ENCODE measurements around the gene ARHGAP45. TPM values are rescaled to one million over a fixed set of nuclear protein-coding genes. Genes with fewer than 3 reads are reported as not detected.

ARHGAP45 gene
- polyA plus RNA-seq, 2 of the 4 experiments (the other 2 are of a cell fraction), result 1.2 to 1.9 TPM

DNA sequence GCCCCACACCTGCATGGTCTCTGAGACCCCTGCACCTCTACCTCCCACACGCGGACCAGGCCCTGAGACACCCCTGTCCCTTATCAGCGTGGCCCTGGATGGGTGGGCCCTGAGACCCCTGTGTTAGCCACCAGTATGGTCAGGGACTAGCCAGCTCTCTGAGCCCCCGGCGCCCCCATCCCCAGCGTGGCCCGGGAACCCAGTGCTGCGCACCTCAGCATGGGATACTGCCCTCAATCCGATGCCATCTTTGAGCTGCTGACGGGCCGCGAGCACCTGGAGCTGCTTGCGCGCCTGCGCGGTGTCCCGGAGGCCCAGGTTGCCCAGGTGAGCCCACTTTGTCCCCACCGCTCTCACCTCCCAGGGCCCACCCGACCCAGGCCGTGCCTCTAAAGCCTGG, 5.0 kb upstream of the ARHGAP45 start:
- H3K4me1 ChIP-seq, result peaks cover 25% of the 10 kb centered on the region
- WGBS (ENCODE audit: missing lambda C conversion rate), result 98% methylated on average over 11 of the region's 20 CpGs
- FAIRE-seq (no peak), DNase-seq (ENCODE audit: low read depth in 1 of 2, low spot score in 1 of 2) (no peak), ATAC-seq (no peak)
- no peak overlapping the region for H3K27ac ChIP-seq
- no peak overlapping the region for H3K4me3 ChIP-seq
- ChIA-PET CTCF (no interaction called here), POLR2A (no interaction called here)
- no peak overlapping the region for H3K4me2 ChIP-seq
- no peaks in the 10 kb centered on the region for H3K9me3 ChIP-seq
- TF ChIP-seq BHLHE40 (IDR thresholded peaks at IDR 0.05; ENCODE audit: low read depth, low read length) (no peak), TFCP2L1 (CRISPR knock-in tag; IDR thresholded peaks at IDR 0.05) (no peak), ZFP36 (IDR thresholded peaks at IDR 0.05; ENCODE audit: borderline replicate concordance, partially characterized antibody) (no peak), NPAS2 (CRISPR knock-in tag; IDR thresholded peaks at IDR 0.05; ENCODE audit: borderline replicate concordance) (no peak), CHD2 (IDR thresholded peaks at IDR 0.05; ENCODE audit: low read length, partially characterized antibody) (no peak), HOXB5 (CRISPR knock-in tag; IDR thresholded peaks at IDR 0.05) (no peak), RARB (CRISPR knock-in tag; IDR thresholded peaks at IDR 0.05) (no peak), NR3C1 (IDR thresholded peaks at IDR 0.05) (no peak), SMC3 (IDR thresholded peaks at IDR 0.05) (no peak), POLR2AphosphoS2 (conservative IDR thresholded peaks at IDR 0.05; ENCODE audit: low read length) (no peak), KDM1A (IDR thresholded peaks at IDR 0.05; ENCODE audit: low read depth) (no peak), RNF2 (IDR thresholded peaks at IDR 0.05; ENCODE audit: borderline replicate concordance, low read depth) (no peak), JUN (IDR thresholded peaks at IDR 0.05) (no peak), RFX5 (IDR thresholded peaks at IDR 0.05) (no peak)
- TF ChIP-seq, protein P1, sequence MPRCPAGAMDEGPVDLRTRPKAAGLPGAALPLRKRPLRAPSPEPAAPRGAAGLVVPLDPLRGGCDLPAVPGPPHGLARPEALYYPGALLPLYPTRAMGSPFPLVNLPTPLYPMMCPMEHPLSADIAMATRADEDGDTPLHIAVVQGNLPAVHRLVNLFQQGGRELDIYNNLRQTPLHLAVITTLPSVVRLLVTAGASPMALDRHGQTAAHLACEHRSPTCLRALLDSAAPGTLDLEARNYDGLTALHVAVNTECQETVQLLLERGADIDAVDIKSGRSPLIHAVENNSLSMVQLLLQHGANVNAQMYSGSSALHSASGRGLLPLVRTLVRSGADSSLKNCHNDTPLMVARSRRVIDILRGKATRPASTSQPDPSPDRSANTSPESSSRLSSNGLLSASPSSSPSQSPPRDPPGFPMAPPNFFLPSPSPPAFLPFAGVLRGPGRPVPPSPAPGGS (IDR thresholded peaks at IDR 0.05), result no peak
- TF ChIP-seq, protein P2, sequence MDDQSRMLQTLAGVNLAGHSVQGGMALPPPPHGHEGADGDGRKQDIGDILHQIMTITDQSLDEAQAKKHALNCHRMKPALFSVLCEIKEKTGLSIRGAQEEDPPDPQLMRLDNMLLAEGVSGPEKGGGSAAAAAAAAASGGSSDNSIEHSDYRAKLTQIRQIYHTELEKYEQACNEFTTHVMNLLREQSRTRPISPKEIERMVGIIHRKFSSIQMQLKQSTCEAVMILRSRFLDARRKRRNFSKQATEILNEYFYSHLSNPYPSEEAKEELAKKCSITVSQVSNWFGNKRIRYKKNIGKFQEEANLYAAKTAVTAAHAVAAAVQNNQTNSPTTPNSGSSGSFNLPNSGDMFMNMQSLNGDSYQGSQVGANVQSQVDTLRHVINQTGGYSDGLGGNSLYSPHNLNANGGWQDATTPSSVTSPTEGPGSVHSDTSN (IDR thresholded peaks at IDR 0.05), result no peak
- TF ChIP-seq, protein P3, sequence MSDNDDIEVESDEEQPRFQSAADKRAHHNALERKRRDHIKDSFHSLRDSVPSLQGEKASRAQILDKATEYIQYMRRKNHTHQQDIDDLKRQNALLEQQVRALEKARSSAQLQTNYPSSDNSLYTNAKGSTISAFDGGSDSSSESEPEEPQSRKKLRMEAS (IDR thresholded peaks at IDR 0.05), result no peak
- TF ChIP-seq, protein P4, sequence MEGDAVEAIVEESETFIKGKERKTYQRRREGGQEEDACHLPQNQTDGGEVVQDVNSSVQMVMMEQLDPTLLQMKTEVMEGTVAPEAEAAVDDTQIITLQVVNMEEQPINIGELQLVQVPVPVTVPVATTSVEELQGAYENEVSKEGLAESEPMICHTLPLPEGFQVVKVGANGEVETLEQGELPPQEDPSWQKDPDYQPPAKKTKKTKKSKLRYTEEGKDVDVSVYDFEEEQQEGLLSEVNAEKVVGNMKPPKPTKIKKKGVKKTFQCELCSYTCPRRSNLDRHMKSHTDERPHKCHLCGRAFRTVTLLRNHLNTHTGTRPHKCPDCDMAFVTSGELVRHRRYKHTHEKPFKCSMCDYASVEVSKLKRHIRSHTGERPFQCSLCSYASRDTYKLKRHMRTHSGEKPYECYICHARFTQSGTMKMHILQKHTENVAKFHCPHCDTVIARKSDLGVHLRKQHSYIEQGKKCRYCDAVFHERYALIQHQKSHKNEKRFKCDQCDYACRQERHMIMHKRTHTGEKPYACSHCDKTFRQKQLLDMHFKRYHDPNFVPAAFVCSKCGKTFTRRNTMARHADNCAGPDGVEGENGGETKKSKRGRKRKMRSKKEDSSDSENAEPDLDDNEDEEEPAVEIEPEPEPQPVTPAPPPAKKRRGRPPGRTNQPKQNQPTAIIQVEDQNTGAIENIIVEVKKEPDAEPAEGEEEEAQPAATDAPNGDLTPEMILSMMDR (IDR thresholded peaks at IDR 0.05), result no peak

DNA sequence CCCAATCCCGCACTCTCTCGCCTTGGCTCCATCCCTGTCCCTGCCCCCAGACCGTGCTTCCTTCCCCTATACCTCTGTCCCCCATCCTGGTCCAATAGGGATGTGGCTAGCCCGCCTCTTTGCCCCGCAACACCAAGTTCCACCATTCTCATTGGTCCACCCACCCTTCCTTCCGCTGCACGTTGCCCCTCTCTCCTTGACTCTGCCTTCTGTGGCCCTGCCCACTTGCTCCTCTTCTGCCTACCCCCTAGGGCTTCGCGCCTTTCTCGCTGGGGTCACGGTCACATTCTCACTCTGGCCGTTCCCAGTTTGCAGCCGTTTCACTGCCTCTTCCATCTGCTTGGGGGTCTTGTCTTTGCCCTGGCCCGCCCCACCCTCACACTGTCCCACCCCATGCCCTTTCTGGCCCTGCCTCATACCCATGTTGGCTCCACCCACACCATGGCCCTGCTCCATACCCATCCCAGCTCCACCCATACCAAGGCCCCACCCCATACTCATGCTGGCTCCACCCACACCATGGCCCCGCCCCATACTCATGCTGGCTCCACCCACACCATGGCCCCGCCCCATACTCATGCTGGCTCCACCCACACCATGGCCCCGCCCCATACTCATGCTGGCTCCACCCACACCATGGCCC, 4.5 kb upstream of the ARHGAP45 start:
- ChIA-PET POLR2A (no interaction called here), CTCF (no interaction called here)
- ATAC-seq, result no peak
- TF ChIP-seq RAD21 (conservative IDR thresholded peaks at IDR 0.05 in 1 of 2, IDR thresholded peaks at IDR 0.05 in 1 of 2), result no peak
- TF ChIP-seq HOXB5 (CRISPR knock-in tag; IDR thresholded peaks at IDR 0.05), result no peak
- TF ChIP-seq PHF8 (IDR thresholded peaks at IDR 0.05; ENCODE audit: borderline replicate concordance, low read depth), result no peak
- TF ChIP-seq TP53 (CRISPR knock-in tag; IDR thresholded peaks at IDR 0.05), result no peak
- TF ChIP-seq, protein P5, sequence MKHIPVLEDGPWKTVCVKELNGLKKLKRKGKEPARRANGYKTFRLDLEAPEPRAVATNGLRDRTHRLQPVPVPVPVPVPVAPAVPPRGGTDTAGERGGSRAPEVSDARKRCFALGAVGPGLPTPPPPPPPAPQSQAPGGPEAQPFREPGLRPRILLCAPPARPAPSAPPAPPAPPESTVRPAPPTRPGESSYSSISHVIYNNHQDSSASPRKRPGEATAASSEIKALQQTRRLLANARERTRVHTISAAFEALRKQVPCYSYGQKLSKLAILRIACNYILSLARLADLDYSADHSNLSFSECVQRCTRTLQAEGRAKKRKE (CRISPR knock-in tag; IDR thresholded peaks at IDR 0.05; ENCODE audit: low read depth), result no peak
- TF ChIP-seq JUN (IDR thresholded peaks at IDR 0.05), result no peak
- no peak for TF ChIP-seq FOSL2 (IDR thresholded peaks at IDR 0.05)
- TF ChIP-seq FOSL2 (CRISPR knock-in tag; IDR thresholded peaks at IDR 0.05), result no peak
- TF ChIP-seq, protein P6, sequence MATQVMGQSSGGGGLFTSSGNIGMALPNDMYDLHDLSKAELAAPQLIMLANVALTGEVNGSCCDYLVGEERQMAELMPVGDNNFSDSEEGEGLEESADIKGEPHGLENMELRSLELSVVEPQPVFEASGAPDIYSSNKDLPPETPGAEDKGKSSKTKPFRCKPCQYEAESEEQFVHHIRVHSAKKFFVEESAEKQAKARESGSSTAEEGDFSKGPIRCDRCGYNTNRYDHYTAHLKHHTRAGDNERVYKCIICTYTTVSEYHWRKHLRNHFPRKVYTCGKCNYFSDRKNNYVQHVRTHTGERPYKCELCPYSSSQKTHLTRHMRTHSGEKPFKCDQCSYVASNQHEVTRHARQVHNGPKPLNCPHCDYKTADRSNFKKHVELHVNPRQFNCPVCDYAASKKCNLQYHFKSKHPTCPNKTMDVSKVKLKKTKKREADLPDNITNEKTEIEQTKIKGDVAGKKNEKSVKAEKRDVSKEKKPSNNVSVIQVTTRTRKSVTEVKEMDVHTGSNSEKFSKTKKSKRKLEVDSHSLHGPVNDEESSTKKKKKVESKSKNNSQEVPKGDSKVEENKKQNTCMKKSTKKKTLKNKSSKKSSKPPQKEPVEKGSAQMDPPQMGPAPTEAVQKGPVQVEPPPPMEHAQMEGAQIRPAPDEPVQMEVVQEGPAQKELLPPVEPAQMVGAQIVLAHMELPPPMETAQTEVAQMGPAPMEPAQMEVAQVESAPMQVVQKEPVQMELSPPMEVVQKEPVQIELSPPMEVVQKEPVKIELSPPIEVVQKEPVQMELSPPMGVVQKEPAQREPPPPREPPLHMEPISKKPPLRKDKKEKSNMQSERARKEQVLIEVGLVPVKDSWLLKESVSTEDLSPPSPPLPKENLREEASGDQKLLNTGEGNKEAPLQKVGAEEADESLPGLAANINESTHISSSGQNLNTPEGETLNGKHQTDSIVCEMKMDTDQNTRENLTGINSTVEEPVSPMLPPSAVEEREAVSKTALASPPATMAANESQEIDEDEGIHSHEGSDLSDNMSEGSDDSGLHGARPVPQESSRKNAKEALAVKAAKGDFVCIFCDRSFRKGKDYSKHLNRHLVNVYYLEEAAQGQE (IDR thresholded peaks at IDR 0.05), result no peak
- no peak for TF ChIP-seq HDAC2 (IDR thresholded peaks at IDR 0.05)
- TF ChIP-seq, protein P4 (IDR thresholded peaks at IDR 0.05), result no peak
- no peak for TF ChIP-seq ZC3H11A (IDR thresholded peaks at IDR 0.05)

More for the DNA sequence above, 4.5 kb upstream of the ARHGAP45 start:
- 84% methylated on average over 14 of the region's 17 CpGs for WGBS (ENCODE audit: missing lambda C conversion rate)
- H3K27ac ChIP-seq, result no peak overlapping the region
- H3K4me1 ChIP-seq, result peaks cover 31% of the 10 kb centered on the region
- no peak overlapping the region for H3K4me2 ChIP-seq
- no peak overlapping the region for H3K4me3 ChIP-seq
- DNase-seq (ENCODE audit: low read depth in 1 of 2, low spot score in 1 of 2) (no peak), FAIRE-seq (no peak)
- no peaks in the 10 kb centered on the region for H3K9me3 ChIP-seq

All from A549 (cell line).